GM21723 (cell line): Measurements from ENCODE around the gene BAIAP2L1.

Experiments used
- ATAC-seq: cut with Tn5 transposase; IDR thresholded peaks from one replicate; pipeline ENCODE4 v1.9.1; 2021; ENCODE audit warnings: mild to moderate bottlenecking, moderate library complexity; ENCODE audit not compliant: unreplicated experiment

BAIAP2L1 gene

GRCh38 chr7:98244871-98245270, 156.0 kb downstream of the BAIAP2L1 start:
- no peak for ATAC-seq

GRCh38 chr7:98242934-98243333, 158.0 kb downstream of the BAIAP2L1 start:
- no peak for ATAC-seq

- no peak for ATAC-seq
Observed at GRCh38 chr7:98242342-98242741, 158.5 kb downstream of the BAIAP2L1 start.

- peak; percentile 30 for ATAC-seq
Observed at GRCh38 chr7:98241674-98242241, 159.1 kb downstream of the BAIAP2L1 start.
